Islet of Langerhans (tissue), 1 donor: ENCODE results near the gene ZNF185.

Experiments used
- FAIRE-seq: peaks from one replicate; lab custom pipeline; 2011; peaks lifted over from hg19 to GRCh38; lab: Jason Lieb, UNC

ZNF185 gene

GRCh38 chrX:152897222-152898131 lies at the start of gene ZNF185:
Gene ZNF185, plus strand, starts transcription at chrX:152898067. Its CDS starts 16,423 bp downstream, at chrX:152914490.
- FAIRE-seq: no peak

- FAIRE-seq: no peak
These were observed 47.4 kb upstream of the ZNF185 start for GRCh38 chrX:152850465-152850864.

GRCh38 chrX:152853986-152854385 lies 43.9 kb upstream of the ZNF185 start:
- no peak for FAIRE-seq

GRCh38 chrX:152861116-152861515 lies 36.8 kb upstream of the ZNF185 start:
- no peak for FAIRE-seq

- no peak for FAIRE-seq
These were observed 36.0 kb upstream of the ZNF185 start for GRCh38 chrX:152861826-152862225.

- FAIRE-seq: no peak
These were observed 32.5 kb upstream of the ZNF185 start for GRCh38 chrX:152865232-152865920.

- no peak for FAIRE-seq
These were observed 31.5 kb upstream of the ZNF185 start for GRCh38 chrX:152866386-152866785.

GRCh38 chrX:152869972-152870371 lies 27.9 kb upstream of the ZNF185 start:
- FAIRE-seq: no peak

GRCh38 chrX:152871260-152871659 lies 26.6 kb upstream of the ZNF185 start:
- no peak for FAIRE-seq

- FAIRE-seq: no peak
These were observed 25.3 kb upstream of the ZNF185 start for GRCh38 chrX:152872522-152872921.

GRCh38 chrX:152873361-152873760 lies 24.5 kb upstream of the ZNF185 start:
- FAIRE-seq: no peak

GRCh38 chrX:152876931-152877840 lies 20.7 kb upstream of the ZNF185 start:
- no peak for FAIRE-seq

GRCh38 chrX:152878976-152879755 lies 18.7 kb upstream of the ZNF185 start:
- no peak for FAIRE-seq

GRCh38 chrX:152881289-152881688 lies 16.6 kb upstream of the ZNF185 start:
- no peak for FAIRE-seq

- FAIRE-seq: no peak
These were observed 13.7 kb upstream of the ZNF185 start for GRCh38 chrX:152884171-152884570.

GRCh38 chrX:152886716-152887115 lies 11.2 kb upstream of the ZNF185 start:
- FAIRE-seq: no peak

GRCh38 chrX:152892499-152892898 lies 5.4 kb upstream of the ZNF185 start:
- FAIRE-seq: no peak

- no peak for FAIRE-seq
These were observed 4.6 kb upstream of the ZNF185 start for GRCh38 chrX:152892999-152893891.

GRCh38 chrX:152893980-152894610 lies 3.8 kb upstream of the ZNF185 start:
- FAIRE-seq: no peak

- FAIRE-seq: no peak
These were observed 2.7 kb upstream of the ZNF185 start for GRCh38 chrX:152895121-152895520.
